Keratinocyte (primary cell): ENCODE results near the gene PMCH. TPM values are rescaled to one million over a fixed set of nuclear protein-coding genes. Genes with fewer than 3 reads are reported as not detected.

ENCODE experiments used
- DNase-seq: peaks from one replicate; pipeline ENCODE4 v3.0.0-alpha.2; 2011; ENCODE audit warnings: low read depth, missing footprints, low spot score
- FAIRE-seq: peaks from 2 replicates; lab custom pipeline; 2011; peaks lifted over from hg19 to GRCh38; lab: Jason Lieb, UNC
- H2AFZ ChIP-seq: 2 replicates; pipeline ENCODE4 v1.6.0; 2012; ENCODE audit warnings: low read length, control low read depth, inconsistent platforms; ENCODE audit not compliant: control insufficient read depth
- H3K27ac ChIP-seq: 2 replicates; pipeline ENCODE4 v1.5.1; 2011; ENCODE audit warnings: low read length; ENCODE audit not compliant: control insufficient read depth, insufficient read depth
- H3K27me3 ChIP-seq: 3 replicates; pipeline ENCODE4 v1.6.0; 2011; ENCODE audit warnings: low read length; ENCODE audit not compliant: control insufficient read depth, insufficient read depth; ENCODE audit errors: extremely low read depth
- H3K36me3 ChIP-seq, 2 experiments: 2 replicates in 1 of 2; 3 replicates in 1 of 2; pipeline ENCODE4 v1.5.1; 2011; ENCODE audit warnings: low read length in 2 of 2, mild to moderate bottlenecking in 1 of 2; ENCODE audit not compliant: control insufficient read depth in 2 of 2, insufficient read depth in 2 of 2; ENCODE audit errors: extremely low read depth in 1 of 2
- H3K4me1 ChIP-seq: 3 replicates; pipeline ENCODE4 v1.5.1; 2011; ENCODE audit warnings: low read length; ENCODE audit not compliant: control insufficient read depth, insufficient read depth; ENCODE audit errors: extremely low read depth
- H3K4me2 ChIP-seq: 3 replicates; pipeline ENCODE4 v1.6.0; 2011; ENCODE audit warnings: low read depth, low read length; ENCODE audit not compliant: control insufficient read depth, insufficient read depth; ENCODE audit errors: extremely low read depth
- H3K4me3 ChIP-seq, 3 experiments: fragments of 200-600 bp in 1 of 3; sonication (generic) in 1 of 3; 2 replicates in 2 of 3; 3 replicates in 1 of 3; pipeline ENCODE4 v1.5.1; 2011 to 2016; ENCODE audit warnings: low read length in 3 of 3, mild to moderate bottlenecking in 3 of 3, control low read depth in 2 of 3, inconsistent platforms in 1 of 3, low read depth in 1 of 3, mixed read lengths in 1 of 3, mixed run types in 1 of 3, moderate library complexity in 1 of 3; ENCODE audit not compliant: control insufficient read depth in 2 of 3, insufficient read depth in 2 of 3; ENCODE audit errors: extremely low read depth in 1 of 3
- H3K79me2 ChIP-seq: 2 replicates; pipeline ENCODE4 v1.6.0; 2012; ENCODE audit warnings: low read length; ENCODE audit not compliant: control insufficient read depth, insufficient read depth
- H3K9ac ChIP-seq: 3 replicates; pipeline ENCODE4 v1.6.0; 2011; ENCODE audit warnings: low read length; ENCODE audit not compliant: control insufficient read depth, insufficient read depth; ENCODE audit errors: extremely low read depth
- H3K9me1 ChIP-seq: 3 replicates; pipeline ENCODE4 v1.6.0; 2011; ENCODE audit warnings: low read length; ENCODE audit not compliant: control insufficient read depth, insufficient read depth; ENCODE audit errors: extremely low read depth
- H3K9me3 ChIP-seq: 2 replicates; pipeline ENCODE4 v1.5.1; 2012; ENCODE audit warnings: low read depth, low read length; ENCODE audit not compliant: control insufficient read depth
- H4K20me1 ChIP-seq: 3 replicates; pipeline ENCODE4 v1.6.0; 2011; ENCODE audit warnings: low read length; ENCODE audit not compliant: control insufficient read depth, insufficient read depth; ENCODE audit errors: extremely low read depth
- EZH2 ChIP-seq: IDR thresholded peaks from one replicate; pipeline ENCODE4 v1.6.1; 2012; ENCODE audit warnings: inconsistent platforms, mild to moderate bottlenecking, low read length, moderate library complexity
- dilution Hi-C: fragments of 300-500 bp; cut with MboI; formaldehyde crosslinking; loops from one replicate; pipeline ENCODE4 v1.7.0; 2020; ENCODE audit warnings: low sequenced_read_pairs; ENCODE audit not compliant: extremely low pct_ligation_motif_present
- polyA plus RNA-seq, 5 experiments: library from polyadenylated mRNA; depleted of rRNA in 3 of 5; stranded (reverse) in 3 of 5; stranded (forward) in 1 of 5; unstranded in 1 of 5; fragments of >200 nt; gene quantifications; 1 replicate in 1 of 5; 2 replicates in 3 of 5; 3 replicates in 1 of 5; pipeline versions ENCODE4 v1.2.1 to v1.2.3, GENCODE V29; 2011 to 2012; ENCODE audit warnings: missing spikeins in 2 of 5, low read depth in 1 of 5, low replicate concordance in 1 of 5
- TF ChIP-seq, protein P1 (sequence below), 3 experiments: IDR thresholded peaks in 1 of 3; conservative IDR thresholded peaks in 1 of 3; optimal IDR thresholded peaks in 1 of 3; 2 replicates in 2 of 3; 3 replicates in 1 of 3; pipeline versions ENCODE3 to v1.5.1; 2011; ENCODE audit warnings: low read length in 3 of 3, mild to moderate bottlenecking in 3 of 3, moderate library complexity in 2 of 3, control low read depth in 1 of 3, inconsistent platforms in 1 of 3; ENCODE audit not compliant: insufficient read depth in 2 of 3; ENCODE audit errors: extremely low read depth in 1 of 3

Gene PMCH
- polyA plus RNA-seq, 1 donor (not counting 4 experiments of a cell fraction or from before 2014, with no cell fraction given), result not detected

DNA sequence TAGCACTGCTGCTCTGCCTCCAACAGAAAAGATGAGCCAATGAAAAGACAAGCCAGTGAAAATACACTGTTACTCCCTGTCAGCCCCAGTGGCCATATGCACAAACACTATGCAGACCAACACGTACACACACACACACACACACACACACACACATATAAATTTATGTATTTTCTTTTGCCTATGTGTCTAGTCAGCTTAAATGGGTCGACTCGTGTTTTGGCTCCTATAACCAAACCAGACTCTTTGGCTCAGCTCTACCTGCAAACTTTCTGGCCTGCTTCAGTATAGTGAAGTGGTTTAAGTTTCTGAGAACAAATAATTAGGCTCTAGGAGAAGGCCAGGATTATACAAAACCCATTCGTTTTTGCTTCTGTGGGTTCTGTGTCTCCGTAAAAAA, 30.3 kb upstream of the PMCH start:
- H3K27me3 ChIP-seq, result no peaks in the 10 kb centered on the region
- H3K79me2 ChIP-seq, result no peaks in the 10 kb centered on the region
- FAIRE-seq (no peak), DNase-seq (no peak)
- H3K9ac ChIP-seq, result no peak overlapping the region
- no peaks in the 10 kb centered on the region for H3K4me1 ChIP-seq
- no peaks in the 10 kb centered on the region for H4K20me1 ChIP-seq
- H3K9me1 ChIP-seq, result no peaks in the 10 kb centered on the region
- no peak overlapping the region for H2AFZ ChIP-seq
- H3K9me3 ChIP-seq, result no peaks in the 10 kb centered on the region
- H3K4me3 ChIP-seq, result no peak overlapping the region
- no peak overlapping the region for H3K4me2 ChIP-seq
- dilution Hi-C loops, result no loop called here
- TF ChIP-seq, protein P1, sequence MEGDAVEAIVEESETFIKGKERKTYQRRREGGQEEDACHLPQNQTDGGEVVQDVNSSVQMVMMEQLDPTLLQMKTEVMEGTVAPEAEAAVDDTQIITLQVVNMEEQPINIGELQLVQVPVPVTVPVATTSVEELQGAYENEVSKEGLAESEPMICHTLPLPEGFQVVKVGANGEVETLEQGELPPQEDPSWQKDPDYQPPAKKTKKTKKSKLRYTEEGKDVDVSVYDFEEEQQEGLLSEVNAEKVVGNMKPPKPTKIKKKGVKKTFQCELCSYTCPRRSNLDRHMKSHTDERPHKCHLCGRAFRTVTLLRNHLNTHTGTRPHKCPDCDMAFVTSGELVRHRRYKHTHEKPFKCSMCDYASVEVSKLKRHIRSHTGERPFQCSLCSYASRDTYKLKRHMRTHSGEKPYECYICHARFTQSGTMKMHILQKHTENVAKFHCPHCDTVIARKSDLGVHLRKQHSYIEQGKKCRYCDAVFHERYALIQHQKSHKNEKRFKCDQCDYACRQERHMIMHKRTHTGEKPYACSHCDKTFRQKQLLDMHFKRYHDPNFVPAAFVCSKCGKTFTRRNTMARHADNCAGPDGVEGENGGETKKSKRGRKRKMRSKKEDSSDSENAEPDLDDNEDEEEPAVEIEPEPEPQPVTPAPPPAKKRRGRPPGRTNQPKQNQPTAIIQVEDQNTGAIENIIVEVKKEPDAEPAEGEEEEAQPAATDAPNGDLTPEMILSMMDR (optimal IDR thresholded peaks at IDR 0.05 in 1 of 3, IDR thresholded peaks at IDR 0.05 in 1 of 3, conservative IDR thresholded peaks at IDR 0.05 in 1 of 3; ENCODE audit: extremely low read depth in 1 of 3, insufficient read depth in 2 of 3, low read length in 3 of 3), result no peak
- no peak overlapping the region for H3K27ac ChIP-seq
- H3K36me3 ChIP-seq, result no peaks in the 10 kb centered on the region

DNA sequence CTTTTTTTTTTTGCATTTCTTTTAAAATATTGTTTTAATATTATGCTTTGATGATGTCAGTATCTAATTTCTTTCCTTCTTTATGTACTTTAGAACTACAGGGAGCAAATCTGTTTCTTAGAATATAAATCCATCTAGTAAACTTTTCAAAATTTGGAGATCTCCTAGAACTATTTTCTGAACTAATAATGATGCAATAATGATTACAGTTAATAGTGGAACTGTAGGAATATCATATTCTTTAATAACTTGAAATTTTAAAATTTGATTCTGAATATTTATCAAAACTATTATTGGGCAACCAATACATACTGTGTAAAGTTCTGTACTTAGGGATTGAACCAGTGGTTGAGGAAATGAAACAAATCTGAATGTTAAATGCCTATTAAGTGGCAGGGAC, 23.1 kb upstream of the PMCH start:
- dilution Hi-C loops, result no loop called here
- Histone ChIP-seq H3K9ac (no peak overlapping the region), H2AFZ (no peak overlapping the region), H3K4me3 (no peak overlapping the region), H3K9me3 (no peaks in the 10 kb centered on the region), H3K4me2 (no peak overlapping the region), H3K27ac (no peak overlapping the region), H3K27me3 (no peaks in the 10 kb centered on the region), H3K79me2 (no peaks in the 10 kb centered on the region), H3K9me1 (no peaks in the 10 kb centered on the region), H3K36me3 (no peaks in the 10 kb centered on the region), H4K20me1 (no peaks in the 10 kb centered on the region), H3K4me1 (no peaks in the 10 kb centered on the region)
- TF ChIP-seq EZH2, result no peak
- TF ChIP-seq, protein P1 (optimal IDR thresholded peaks at IDR 0.05 in 1 of 3, IDR thresholded peaks at IDR 0.05 in 1 of 3, conservative IDR thresholded peaks at IDR 0.05 in 1 of 3; ENCODE audit: extremely low read depth in 1 of 3, insufficient read depth in 2 of 3, low read length in 3 of 3), result no peak
- no peak for FAIRE-seq
- DNase-seq, result no peak
